22Rv1 (cell line): ENCODE results near the gene ABCA5.

Experiments
- ZFX ChIP-seq: fragments of 450-650 bp; IDR thresholded peaks from 2 replicates; pipeline ENCODE4 v1.6.1; 2017; ENCODE audit warnings: antibody characterized with exemption, borderline replicate concordance
- TF ChIP-seq, protein P1 (sequence below): fragments of 450-650 bp; IDR thresholded peaks from 2 replicates; pipeline ENCODE4 v1.5.1; 2017; ENCODE audit warnings: mild to moderate bottlenecking

DNA sequence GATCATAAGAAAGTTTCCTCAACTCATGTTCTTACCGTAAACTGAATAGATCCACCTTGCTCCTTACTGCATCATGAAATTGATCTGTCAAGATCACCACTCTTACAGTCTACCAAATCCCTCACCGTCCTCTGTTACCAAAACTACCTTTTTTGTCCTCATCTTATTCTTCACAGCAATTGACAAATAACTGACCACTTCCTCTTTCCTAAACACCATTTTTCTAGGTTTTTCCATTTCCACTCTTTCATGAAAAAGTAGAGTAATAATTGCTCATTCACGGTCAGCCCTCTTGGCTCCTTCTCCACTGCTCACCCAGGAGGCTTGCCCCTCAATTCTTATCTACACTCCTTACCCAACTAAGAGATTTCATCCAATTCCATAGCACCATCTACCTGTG, 44.9 kb downstream of the ABCA5 start:
- TF ChIP-seq, protein P1, sequence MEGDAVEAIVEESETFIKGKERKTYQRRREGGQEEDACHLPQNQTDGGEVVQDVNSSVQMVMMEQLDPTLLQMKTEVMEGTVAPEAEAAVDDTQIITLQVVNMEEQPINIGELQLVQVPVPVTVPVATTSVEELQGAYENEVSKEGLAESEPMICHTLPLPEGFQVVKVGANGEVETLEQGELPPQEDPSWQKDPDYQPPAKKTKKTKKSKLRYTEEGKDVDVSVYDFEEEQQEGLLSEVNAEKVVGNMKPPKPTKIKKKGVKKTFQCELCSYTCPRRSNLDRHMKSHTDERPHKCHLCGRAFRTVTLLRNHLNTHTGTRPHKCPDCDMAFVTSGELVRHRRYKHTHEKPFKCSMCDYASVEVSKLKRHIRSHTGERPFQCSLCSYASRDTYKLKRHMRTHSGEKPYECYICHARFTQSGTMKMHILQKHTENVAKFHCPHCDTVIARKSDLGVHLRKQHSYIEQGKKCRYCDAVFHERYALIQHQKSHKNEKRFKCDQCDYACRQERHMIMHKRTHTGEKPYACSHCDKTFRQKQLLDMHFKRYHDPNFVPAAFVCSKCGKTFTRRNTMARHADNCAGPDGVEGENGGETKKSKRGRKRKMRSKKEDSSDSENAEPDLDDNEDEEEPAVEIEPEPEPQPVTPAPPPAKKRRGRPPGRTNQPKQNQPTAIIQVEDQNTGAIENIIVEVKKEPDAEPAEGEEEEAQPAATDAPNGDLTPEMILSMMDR: no peak
- no peak for TF ChIP-seq ZFX
